Tibial nerve (tissue), 4 donors: ENCODE measurements around the gene TUBGCP2. TPM values are rescaled to one million over a fixed set of nuclear protein-coding genes. Genes with fewer than 3 reads are reported as not detected.
A peak's percentile ranks its signal among the peaks of the same experiment; 100 is the strongest.

Experiments used
- DNase-seq, 2 donors: peaks; one replicate each; pipeline ENCODE4 v3.0.0-alpha.2; 2019; ENCODE audit warnings: low spot score in 2 of 2
- H3K27ac ChIP-seq, 4 donors: fragments of 200-600 bp; sonication (generic) in 3 of 4; one replicate each; pipeline ENCODE4 v1.5.1; 2017 to 2019; ENCODE audit warnings: mild to moderate bottlenecking in 1 of 4
- H3K27me3 ChIP-seq, 2 donors: fragments of 200-600 bp; sonication (generic) in 1 of 2; one replicate each; pipeline versions ENCODE4 v1.5.1 to v1.6.0; 2017 to 2019
- H3K36me3 ChIP-seq, 3 donors: fragments of 200-600 bp; sonication (generic); one replicate each; pipeline ENCODE4 v1.5.1; 2018 to 2019
- H3K4me1 ChIP-seq, 4 donors: fragments of 200-600 bp; sonication (generic) in 3 of 4; one replicate each; pipeline ENCODE4 v1.5.1; 2017 to 2019
- H3K4me3 ChIP-seq, 4 donors: fragments of 200-600 bp; sonication (generic) in 3 of 4; one replicate each; pipeline ENCODE4 v1.5.1; 2017 to 2019; ENCODE audit warnings: mild to moderate bottlenecking in 1 of 4, moderate library complexity in 1 of 4
- H3K9me3 ChIP-seq, 4 donors: fragments of 200-600 bp; sonication (generic) in 3 of 4; one replicate each; pipeline ENCODE4 v1.5.1; 2017 to 2019
- CTCF ChIP-seq, 5 experiments: fragments of 200-600 bp in 3 of 5; fragments of 450-650 bp in 2 of 5; sonication (generic) in 3 of 5; IDR thresholded peaks; one replicate each; pipeline ENCODE4 v1.5.1; 2016 to 2019; ENCODE audit warnings: antibody characterized with exemption in 5 of 5, mild to moderate bottlenecking in 3 of 5, moderate library complexity in 2 of 5
- EP300 ChIP-seq, 2 donors: sonication (generic); formaldehyde crosslinking; IDR thresholded peaks; one replicate each; pipeline ENCODE4 v1.6.1; 2017; ENCODE audit warnings: antibody characterized with exemption in 2 of 2, mild to moderate bottlenecking in 1 of 2
- POLR2A ChIP-seq, 2 donors: fragments of 450-650 bp; IDR thresholded peaks; one replicate each; pipeline ENCODE4 v1.6.1; 2017; ENCODE audit warnings: antibody characterized with exemption in 2 of 2, mild to moderate bottlenecking in 2 of 2, moderate library complexity in 2 of 2
- WGBS, 2 donors: methylation state at CpG; one replicate each; pipeline ENCODE4 v1.1.5; 2018; 5-methylcytosine and 5-hydroxymethylcytosine counted together
- total RNA-seq, 4 donors: library from RNA; depleted of rRNA; stranded (reverse); fragments of >200 nt; gene quantifications; one replicate each; pipeline ENCODE4 v1.1.0, GENCODE V29; 2016

The TUBGCP2 gene
- total RNA-seq, 4 donors from 2014 or later, result 35.8 to 73.5 (median 45.7) TPM

- H3K27ac ChIP-seq, result no peak overlapping the region
- TF ChIP-seq POLR2A (IDR thresholded peaks at IDR 0.05) (no peak), EP300 (IDR thresholded peaks at IDR 0.05) (no peak), CTCF (IDR thresholded peaks at IDR 0.05) (no peak)
- no peak overlapping the region for H3K4me3 ChIP-seq
- no peaks in the 10 kb centered on the region for H3K36me3 ChIP-seq
- H3K4me1 ChIP-seq, result peaks cover 5 to 21% (median 19%) of the 10 kb centered on the region in 4 donors
- H3K27me3 ChIP-seq, result peaks cover 3 to 83% of the 10 kb centered on the region in 2 donors
- peaks cover 0 to 5% (median 0%) of the 10 kb centered on the region in 4 donors for H3K9me3 ChIP-seq
- WGBS, 2 donors, result 89 to 90% methylated on average over 13 of the region's 13 CpGs
- no peak for DNase-seq
Measured at GRCh38 chr10:133339708-133340380, 31.2 kb upstream of the TUBGCP2 start.

- Histone ChIP-seq H3K4me3 (no peak overlapping the region), H3K36me3 (no peaks in the 10 kb centered on the region), H3K4me1 (peaks cover 5 to 25% (median 20%) of the 10 kb centered on the region in 4 donors), H3K27ac (no peak overlapping the region), H3K27me3 (peaks cover 3 to 86% of the 10 kb centered on the region in 2 donors), H3K9me3 (peaks cover 0 to 5% (median 0%) of the 10 kb centered on the region in 4 donors)
- TF ChIP-seq CTCF (IDR thresholded peaks at IDR 0.05) (no peak), POLR2A (IDR thresholded peaks at IDR 0.05) (no peak), EP300 (IDR thresholded peaks at IDR 0.05) (no peak)
- no peak for DNase-seq
- 89 to 94% methylated on average over 10 of the region's 10 CpGs for WGBS, 2 donors
Measured at GRCh38 chr10:133338080-133339071, 29.7 kb upstream of the TUBGCP2 start.

- TF ChIP-seq POLR2A (IDR thresholded peaks at IDR 0.05) (no peak), CTCF (IDR thresholded peaks at IDR 0.05) (no peak), EP300 (IDR thresholded peaks at IDR 0.05) (no peak)
- Histone ChIP-seq H3K36me3 (no peaks in the 10 kb centered on the region), H3K4me3 (no peak overlapping the region), H3K4me1 (peaks cover 5 to 25% (median 20%) of the 10 kb centered on the region in 4 donors), H3K27ac (no peak overlapping the region), H3K9me3 (peaks cover 0 to 5% (median 0%) of the 10 kb centered on the region in 4 donors), H3K27me3 (peaks cover 3 to 87% of the 10 kb centered on the region in 2 donors)
- DNase-seq, result no peak
- 90 to 92% methylated on average over 3 of the region's 3 CpGs for WGBS, 2 donors
Measured at GRCh38 chr10:133337370-133337725, 28.7 kb upstream of the TUBGCP2 start.

- Histone ChIP-seq H3K4me3 (peak within 1 kb of the TSS; percentile 11 to 47 (median 32)), H3K27ac (no peak within 1 kb of the TSS), H3K27me3 (peaks cover 3 to 87% of the 10 kb centered on the region in 2 donors), H3K4me1 (peaks cover 5 to 25% (median 20%) of the 10 kb centered on the region in 4 donors), H3K36me3 (no peaks in the 10 kb centered on the region), H3K9me3 (peaks cover 0 to 5% (median 0%) of the 10 kb centered on the region in 4 donors)
- 9 to 18% methylated on average over 34 to 55 of the region's 63 CpGs for WGBS, 2 donors
- TF ChIP-seq CTCF (IDR thresholded peaks at IDR 0.05) (no peak), POLR2A (IDR thresholded peaks at IDR 0.05) (no peak), EP300 (IDR thresholded peaks at IDR 0.05) (no peak)
- no peak for DNase-seq
Measured at GRCh38 chr10:133336577-133337369, 28.1 kb upstream of the TUBGCP2 start, which contains the start of gene CALY. Gene CALY (minus strand): TSS chr10:133336896. CDS start chr10:133328989, 7,907 bp downstream.
